GM18499 (cell line): ENCODE measurements around the gene ZKSCAN1.
"Not testable (repeated sequence)": the region's sequence is repeated elsewhere in the genome, so short reads cannot be mapped to it uniquely, and the experiment has no call there.

Experiments used
- ATAC-seq: cut with Tn5 transposase; IDR thresholded peaks from one replicate; pipeline ENCODE4 v1.9.1; 2021; ENCODE audit warnings: moderate number of reproducible peaks; ENCODE audit not compliant: insufficient read depth, unreplicated experiment

The ZKSCAN1 gene

DNA sequence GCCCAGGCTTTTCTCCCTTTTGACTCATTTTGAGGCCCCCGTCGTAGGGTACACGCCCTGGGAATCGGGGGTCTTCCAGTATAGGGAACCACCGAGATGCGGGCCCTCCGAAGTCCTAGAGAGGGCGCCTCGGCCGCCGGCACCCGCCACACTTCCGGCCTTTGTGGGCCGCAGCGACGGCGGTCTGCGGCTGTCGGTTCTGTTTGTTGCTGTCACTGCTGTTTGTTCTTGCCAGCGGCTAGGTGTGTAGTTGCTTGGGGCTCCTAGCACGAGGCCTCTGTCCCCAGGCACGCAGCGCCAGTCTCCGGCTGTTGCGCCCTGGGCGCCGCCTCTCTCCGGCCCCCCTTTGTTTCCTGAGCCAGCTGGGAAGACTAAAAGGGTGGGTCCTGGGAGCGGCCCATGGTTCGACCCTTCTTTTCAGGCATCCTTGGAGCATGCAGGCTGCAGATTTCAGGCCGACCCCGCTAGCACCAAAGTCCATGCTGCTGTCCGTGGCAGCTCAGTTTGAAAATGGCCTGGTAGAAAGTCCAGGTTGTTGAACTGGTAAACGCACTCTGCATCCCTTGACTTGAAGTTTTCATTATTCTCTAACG lies 17.8 kb upstream of the ZKSCAN1 start:
- no peak for ATAC-seq

DNA sequence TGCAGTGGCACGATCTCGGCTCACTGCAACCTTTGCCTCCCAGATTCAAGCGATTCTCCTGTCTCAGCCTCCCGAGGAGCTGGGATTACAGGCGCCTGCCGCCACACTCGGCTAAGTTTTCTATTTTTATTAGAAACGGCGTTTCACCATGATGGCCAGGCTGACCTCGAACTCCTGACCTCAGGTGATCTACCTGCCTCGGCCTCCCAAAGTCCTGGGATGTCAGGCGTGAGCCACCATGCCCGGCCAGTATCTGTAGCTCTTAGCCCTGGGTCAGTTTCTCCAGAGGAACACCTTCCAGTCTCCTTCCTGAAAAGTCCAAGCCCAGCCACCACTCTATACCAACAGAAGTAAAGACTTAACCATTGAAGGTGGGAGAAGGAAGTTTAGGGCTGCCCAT lies 15.2 kb upstream of the ZKSCAN1 start:
- no peak for ATAC-seq

DNA sequence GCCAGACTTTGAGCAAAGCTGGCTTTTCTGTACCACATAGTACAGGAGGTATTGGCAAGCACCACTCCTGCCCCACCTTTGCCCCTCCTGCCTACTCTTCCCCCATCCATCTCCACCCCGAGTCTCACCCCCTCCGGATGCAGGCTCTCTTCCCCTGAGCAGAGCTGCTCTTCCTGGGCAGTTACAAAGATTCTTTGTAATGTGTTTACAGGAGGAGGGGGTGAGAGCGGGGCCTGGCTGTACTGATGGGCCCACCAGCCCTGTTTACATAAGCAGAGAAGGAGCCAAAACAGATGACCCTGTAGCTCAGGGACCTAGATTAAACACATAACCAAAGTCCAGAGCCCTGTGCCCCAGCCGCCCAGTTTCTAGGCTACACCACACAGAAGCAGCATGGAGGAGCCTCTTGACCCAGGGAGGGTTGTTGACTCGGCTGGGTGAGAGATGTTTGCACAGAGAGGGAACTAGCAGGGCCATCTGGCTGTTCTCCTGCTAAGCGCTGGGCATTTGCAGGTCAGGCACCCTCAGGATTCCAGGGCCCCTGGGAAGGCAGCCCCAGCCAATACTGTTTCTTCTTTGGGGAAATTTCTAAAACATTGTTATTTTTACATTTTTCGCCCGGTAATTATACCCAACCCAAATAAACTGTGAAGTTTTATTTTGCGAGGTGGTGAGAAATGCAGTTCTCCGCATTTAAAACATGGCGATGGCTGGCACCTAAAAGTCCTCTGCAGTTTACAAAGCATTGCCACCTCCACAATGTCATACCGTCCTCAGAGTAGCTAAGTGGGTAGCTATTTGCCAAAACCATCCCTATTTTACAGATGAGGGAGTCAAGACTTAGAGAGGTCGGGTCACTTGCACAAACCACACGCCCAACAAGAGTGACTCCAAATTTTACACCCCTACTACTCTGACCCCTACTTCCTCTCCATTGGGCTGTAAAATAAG lies 11.4 kb upstream of the ZKSCAN1 start:
- ATAC-seq = no peak

DNA sequence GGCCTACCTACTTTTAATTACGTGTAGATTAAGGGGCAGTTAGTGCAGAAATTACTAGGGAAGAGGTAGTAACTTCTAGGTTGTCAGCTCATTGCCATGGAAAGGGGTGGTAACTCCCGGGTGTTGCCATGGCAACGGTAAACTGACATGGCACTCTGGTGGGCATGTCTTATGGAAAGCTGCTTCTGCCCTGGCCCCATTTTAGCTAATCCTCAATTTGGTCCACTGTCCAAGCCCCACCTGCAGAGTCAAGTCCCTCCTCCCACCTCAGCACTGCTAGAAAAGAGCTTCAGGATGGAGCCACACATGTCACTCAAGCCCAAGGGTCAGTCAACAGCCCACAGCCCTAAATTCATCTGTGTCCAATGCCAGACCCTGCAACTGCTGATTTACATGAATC lies 7.5 kb upstream of the ZKSCAN1 start:
- no peak for ATAC-seq

DNA sequence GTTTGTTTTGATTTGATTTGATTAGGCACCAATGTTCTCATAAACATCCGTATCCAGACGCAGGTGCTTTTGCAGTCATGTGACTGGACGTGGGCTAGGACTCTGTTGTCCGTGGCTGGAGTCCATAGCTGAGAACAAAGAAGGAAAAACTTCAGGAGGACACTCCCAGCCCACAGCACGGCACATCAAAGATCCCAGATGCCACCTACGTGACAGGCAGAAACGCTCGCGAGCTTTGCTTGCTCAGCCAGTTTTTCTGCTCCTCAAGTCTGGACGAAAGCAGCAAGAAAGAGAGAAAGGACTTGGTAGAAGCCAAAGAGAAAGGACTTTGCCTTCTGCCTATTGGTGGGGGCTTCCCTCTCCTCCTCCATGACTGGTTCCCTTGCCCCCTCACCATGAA lies 6.9 kb upstream of the ZKSCAN1 start:
- no peak for ATAC-seq

DNA sequence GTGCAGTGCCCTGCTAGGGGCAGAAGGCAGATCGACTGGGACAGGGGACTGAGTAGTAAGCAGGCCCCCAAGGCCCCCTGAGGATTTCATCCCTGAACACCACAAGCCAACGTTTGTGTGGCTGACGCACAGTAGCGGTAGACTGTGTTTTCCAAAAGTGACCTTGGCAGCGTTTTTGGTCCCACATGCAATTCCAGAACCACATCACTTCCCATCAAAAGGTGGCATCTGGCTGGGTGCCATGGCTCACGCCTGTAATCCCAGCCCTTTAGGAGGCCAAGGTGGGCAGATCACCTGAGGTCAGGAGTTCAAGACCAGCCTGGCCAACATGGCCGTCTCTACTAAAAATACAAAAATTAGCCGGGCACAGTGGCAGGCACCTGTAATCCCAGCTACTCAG lies 5.4 kb upstream of the ZKSCAN1 start:
- ATAC-seq = not testable (repeated sequence)

DNA sequence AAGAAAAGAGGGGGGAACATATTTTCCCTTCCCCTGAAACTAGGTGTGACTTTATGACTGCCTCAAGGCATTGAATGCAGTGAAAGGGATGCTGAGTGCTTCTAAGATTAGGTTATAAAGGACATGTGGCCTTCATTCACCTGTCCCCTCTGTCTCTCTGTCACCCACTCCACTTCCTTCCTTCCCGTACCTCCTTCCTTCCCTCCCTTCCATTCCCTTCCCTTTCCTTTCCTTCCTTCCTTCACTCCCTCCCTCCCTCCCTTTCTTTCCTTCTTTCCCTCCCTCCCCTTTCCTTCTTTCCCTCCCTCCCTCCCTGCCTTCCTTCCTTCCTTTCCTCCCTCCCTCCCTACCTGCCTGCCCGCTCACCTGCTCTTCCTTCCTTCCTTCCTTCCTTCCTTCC lies 4.5 kb upstream of the ZKSCAN1 start:
- ATAC-seq = no peak

DNA sequence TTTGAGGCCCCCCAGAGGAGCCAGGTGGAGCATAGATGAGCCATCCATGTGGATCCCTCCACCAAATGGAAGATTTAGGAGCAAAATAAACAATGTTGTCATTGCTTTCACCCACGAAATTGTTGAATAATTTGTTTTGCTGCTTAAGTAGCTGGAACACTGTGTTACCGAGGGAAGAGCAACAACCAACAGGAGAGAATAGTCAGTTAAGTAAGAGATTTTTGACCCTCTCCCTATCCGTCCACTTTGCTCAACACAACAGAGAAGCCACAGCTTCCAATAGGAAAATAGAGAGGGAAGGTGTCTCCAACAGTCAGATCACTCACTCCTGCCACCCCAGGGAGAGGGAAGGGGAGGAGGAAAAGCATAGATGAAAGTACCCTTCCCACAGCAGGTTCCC lies 3.9 kb upstream of the ZKSCAN1 start:
- no peak for ATAC-seq

DNA sequence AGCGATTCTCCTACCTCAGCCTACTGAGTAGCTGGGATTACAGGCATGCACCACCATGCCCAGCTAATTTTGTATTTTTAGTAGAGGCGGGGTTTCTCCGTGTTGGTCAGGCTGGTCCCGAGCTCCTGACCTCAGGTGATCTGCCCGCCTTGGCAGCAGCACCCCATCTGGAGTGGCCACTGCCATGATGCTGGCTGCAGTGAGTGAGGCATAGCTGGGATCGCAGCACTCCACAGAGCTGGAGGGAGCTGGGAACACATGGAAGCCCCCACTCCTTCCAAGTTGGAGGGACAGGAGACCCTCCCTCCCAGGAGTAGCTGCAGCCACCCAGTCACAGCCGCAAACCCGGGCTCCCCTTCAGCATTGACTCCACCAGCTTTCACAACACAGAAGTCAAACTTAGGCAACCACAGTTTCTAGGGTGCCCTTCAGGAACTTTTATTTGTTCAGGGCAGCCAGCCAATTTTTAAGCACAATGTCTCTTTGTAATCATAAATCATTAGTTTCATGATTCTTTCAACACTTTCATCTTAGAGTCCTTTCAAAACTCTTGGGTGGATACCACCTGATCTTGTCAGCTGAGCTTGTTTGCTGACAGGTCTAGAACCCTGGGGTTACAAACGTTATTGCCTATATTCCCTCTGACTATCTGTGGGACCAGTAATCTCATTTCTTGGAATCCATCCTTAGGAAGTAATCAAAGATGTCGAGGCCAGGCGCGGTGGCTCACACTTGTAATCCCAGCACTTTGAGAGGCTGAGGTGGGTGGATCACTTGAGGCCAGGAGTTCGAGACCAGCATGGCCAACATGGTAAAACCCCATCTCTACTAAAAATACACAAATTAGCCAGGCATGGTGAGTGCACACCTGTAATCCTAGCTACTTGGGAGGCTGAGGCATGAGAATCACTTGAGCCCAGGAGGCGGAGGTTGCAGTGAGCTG lies 2.7 kb upstream of the ZKSCAN1 start:
- ATAC-seq = not testable (repeated sequence)

DNA sequence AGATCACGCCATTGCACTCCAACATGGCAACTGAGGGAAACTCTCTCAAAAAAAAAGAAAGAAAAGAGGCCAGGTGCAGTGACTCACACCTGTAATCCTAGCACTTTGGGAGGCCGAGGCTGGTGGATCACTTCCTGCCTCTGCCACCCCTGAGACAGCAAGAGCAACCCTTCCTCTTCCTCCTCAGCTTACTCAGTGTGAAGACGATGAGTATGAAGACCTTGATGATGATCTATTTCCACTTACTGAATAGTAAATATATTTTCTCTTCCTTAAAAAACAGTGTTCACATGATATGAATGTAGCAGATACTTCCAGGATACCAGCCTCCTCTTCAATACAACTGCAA lies 2.1 kb upstream of the ZKSCAN1 start:
- no peak for ATAC-seq

DNA sequence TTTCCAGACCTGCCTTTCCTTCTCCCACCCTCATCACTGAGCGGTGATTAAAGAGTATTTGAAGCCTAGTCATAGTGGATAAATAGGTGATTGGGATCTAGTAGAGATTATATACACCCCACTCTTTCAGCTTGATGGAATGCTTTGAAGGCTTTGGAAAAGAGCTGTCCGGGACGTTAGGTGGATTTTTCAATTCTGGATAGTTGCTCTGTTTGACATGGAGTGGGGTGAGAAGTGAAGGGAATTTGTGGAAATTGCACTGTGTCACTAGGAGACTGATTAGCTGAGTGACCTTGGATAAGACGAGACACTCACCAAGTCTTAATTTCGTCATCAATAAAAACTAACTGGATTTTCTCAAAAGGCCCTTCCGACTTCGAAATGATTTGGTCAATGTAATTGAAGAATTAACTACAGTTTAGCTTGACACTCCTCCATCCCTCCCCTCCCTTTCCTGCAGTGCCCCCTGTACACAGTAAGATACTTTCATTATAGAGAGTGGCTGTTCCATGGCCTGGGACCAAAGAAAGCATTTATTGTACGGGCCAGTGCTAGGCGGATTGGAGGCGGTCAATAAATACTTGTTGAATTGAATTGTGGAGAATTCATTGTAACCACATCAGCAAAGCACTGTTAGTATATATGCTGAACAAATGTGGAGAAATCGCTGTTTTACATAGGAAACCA lies 962 bp downstream of the ZKSCAN1 start:
- no peak for ATAC-seq

DNA sequence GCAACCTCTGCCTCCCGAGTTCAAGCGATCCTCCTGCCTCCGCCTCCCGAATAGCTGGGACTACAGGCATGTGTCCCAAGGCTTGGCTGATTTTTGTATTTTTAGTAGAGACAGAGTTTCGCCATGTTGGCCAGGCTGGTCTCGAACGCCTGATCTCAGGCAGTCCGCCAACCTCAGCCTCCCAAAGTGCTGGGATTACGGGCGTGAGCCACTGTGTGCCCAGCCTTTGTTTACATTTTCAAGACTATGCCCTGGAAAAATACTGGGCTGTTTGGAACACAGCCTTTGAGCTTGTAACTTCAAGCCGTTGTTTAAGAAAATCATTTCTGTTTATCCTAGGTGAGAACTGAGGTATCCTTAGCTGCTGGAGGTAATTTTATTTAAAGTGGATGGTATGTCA lies 1.9 kb downstream of the ZKSCAN1 start:
- ATAC-seq = no peak

DNA sequence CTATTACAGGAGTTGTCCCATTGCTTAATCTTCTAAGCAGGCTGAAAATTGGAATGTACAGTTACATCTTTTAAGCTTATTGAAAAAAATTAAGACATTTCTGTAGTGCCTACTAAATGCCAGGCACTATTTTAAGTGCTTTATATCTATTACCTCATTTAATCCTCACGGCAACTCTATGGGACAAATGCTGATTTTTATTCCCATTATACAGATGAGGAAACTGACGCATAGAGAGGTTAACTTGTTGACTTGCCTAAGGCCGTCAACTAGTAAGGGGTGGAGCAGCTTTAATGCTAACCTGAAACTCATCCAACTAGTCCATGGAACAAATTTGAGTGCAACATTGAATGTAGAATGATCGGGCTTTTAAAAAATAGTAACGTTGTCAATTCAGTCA lies 2.5 kb downstream of the ZKSCAN1 start:
- ATAC-seq = no peak

DNA sequence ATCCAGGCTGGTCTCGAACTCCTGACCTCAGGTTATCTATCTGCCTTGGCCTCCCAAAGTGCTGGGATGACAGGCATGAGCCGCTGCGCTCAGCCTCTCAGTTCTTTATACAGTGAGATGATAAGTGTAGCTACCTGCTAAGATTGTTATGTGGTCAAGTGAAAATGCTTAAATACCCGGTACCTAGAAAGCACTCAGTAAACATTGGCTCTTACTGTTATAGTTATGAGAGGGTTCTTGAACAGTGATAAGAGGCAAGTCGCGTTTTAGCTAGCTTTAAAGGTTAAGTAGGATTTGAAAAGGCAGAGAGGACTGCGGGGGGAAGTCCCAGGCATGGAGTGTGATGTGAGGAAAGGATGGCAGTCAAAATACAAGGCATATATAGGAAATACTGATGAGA lies 4.5 kb downstream of the ZKSCAN1 start:
- no peak for ATAC-seq

DNA sequence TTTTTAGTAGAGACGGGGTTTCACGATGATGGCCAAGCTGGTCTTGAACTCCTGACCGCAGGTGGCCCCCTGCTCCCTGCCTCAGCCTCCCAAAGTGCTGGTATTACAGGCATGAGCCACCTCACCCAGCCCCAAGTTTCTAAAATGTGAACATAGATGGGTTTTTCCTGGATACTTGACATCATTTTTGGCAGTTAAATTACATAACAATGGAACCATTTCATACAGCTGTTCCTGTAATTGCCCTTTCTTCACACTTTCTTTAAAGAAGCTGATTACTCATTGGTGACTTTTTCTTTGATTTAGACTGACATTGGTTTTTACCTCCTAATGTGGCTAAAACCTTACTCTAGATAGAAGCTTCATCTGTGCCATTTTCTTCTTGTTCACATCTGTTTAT lies 5.9 kb downstream of the ZKSCAN1 start:
- ATAC-seq = no peak

DNA sequence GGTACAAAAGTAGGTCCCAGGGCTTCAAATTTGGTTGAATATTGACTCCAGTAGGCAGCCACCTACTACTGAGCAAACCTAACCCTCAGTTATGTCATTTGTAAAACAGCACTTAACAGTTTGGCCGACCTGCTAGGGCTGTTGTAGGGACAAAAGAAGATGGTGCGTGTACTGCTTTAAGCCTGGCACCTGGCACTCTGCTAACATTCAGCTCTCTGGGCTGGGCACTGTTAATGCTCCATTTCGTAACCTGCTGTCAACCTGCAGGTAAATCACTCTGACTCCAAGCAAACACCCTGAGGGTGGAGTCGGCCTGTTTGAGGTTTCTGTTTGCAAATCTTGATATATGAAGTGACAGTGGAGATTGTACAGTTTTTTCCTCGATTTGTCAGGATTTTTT lies 7.2 kb downstream of the ZKSCAN1 start:
- ATAC-seq = no peak

DNA sequence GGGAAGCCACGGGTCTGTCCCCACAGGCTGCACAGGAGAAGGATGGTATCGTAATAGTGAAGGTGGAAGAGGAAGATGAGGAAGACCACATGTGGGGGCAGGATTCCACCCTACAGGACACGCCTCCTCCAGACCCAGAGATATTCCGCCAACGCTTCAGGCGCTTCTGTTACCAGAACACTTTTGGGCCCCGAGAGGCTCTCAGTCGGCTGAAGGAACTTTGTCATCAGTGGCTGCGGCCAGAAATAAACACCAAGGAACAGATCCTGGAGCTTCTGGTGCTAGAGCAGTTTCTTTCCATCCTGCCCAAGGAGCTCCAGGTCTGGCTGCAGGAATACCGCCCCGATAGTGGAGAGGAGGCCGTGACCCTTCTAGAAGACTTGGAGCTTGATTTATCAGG lies 8.1 kb downstream of the ZKSCAN1 start:
- ATAC-seq = no peak

DNA sequence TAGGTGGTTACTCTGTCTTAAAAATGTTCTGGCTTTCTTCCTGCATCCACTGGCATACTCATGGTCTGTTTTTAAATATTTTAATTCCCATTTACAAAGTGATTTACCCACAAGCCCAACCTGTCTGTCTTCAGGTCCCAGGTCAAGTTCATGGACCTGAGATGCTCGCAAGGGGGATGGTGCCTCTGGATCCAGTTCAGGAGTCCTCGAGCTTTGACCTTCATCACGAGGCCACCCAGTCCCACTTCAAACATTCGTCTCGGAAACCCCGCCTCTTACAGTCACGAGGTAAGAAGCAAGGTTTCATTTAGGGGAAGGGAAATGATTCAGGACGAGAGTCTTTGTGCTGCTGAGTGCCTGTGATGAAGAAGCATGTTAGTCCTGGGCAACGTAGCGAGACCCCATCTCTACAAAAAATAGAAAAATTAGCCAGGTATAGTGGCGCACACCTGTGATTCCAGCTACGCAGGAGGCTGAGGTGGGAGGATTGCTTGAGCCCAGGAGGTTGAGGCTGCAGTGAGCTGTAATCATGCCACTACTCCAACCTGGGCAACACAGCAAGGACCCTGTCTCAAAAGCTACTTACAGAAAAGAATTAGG lies 8.7 kb downstream of the ZKSCAN1 start:
- ATAC-seq = no peak

DNA sequence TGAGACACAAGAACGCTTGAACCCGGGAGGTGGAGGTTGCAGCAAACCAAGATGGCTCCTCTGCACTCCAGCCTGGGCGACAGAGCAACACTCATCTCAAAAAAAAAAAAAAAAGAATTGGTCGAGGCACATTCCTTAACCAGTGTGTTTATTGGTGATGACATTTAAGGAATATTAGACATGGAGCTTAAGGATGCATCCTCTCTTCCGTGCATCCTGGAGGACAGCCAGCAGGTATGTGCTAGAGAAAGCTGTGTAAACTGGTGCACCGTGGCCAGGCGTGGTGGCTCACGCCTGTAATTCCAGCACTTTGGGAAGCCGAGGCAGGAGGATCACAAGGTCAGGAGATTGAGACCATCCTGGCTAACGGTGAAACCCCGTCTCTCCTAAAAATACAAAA lies 11.8 kb downstream of the ZKSCAN1 start:
- ATAC-seq = no peak

DNA sequence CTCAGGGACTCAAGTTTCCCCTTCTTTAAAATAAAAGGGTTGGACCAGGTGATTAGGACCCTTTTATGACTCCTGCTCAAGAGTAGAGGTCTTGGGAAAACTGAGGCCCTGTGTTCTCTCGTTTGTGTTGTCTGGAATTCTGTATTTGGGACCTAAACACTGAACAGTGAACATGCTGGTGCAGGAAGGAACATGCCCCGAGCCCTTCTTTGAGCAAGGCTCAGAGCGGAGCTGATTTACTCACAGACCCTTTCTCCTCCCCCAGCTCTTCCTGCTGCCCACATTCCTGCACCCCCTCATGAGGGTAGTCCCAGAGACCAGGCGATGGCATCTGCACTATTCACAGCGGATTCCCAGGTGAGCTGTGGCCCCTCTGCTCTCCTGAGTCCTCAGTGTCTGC lies 14.2 kb downstream of the ZKSCAN1 start:
- no peak for ATAC-seq
